K562 (cell line): ENCODE results near the gene OR56A3.

Experiments
- BRCA1 ChIP-seq, 2 experiments: fragments of 450-650 bp in 1 of 2; sonication (generic) in 1 of 2; formaldehyde crosslinking in 1 of 2; IDR thresholded peaks; 2 replicates each; pipeline versions ENCODE4 v1.5.0 to v1.6.1; 2017 to 2020; ENCODE audit warnings: mild to moderate bottlenecking in 1 of 2, missing genetic modification reagents in 1 of 2
- POLR2A ChIP-seq: fragments of 450-650 bp; conservative IDR thresholded peaks from 2 replicates; pipeline ENCODE4 v1.6.1; 2016
- ZNF707 ChIP-seq: fragments of 250-450 bp; sonication (Bioruptor Pico); conservative IDR thresholded peaks from 2 replicates; pipeline ENCODE4 v1.8.0; 2022; ENCODE audit warnings: inconsistent platforms, mild to moderate bottlenecking, moderate library complexity
- TF ChIP-seq, protein P1 (sequence below), 2 experiments: fragments of 450-650 bp; formaldehyde crosslinking in 1 of 2; IDR thresholded peaks; 2 replicates each; pipeline versions ENCODE4 v1.4.0 to v1.6.1; 2014 to 2020; ENCODE audit warnings: mild to moderate bottlenecking in 2 of 2, borderline replicate concordance in 1 of 2, low read depth in 1 of 2

- no peak for TF ChIP-seq ZNF707 (CRISPR knock-in tag)
- no peak for TF ChIP-seq POLR2A
- TF ChIP-seq BRCA1 (IDR thresholded peaks at IDR 0.05): no peak
- no peak for TF ChIP-seq BRCA1 (CRISPR knock-in tag; IDR thresholded peaks at IDR 0.05)
- TF ChIP-seq, protein P1, sequence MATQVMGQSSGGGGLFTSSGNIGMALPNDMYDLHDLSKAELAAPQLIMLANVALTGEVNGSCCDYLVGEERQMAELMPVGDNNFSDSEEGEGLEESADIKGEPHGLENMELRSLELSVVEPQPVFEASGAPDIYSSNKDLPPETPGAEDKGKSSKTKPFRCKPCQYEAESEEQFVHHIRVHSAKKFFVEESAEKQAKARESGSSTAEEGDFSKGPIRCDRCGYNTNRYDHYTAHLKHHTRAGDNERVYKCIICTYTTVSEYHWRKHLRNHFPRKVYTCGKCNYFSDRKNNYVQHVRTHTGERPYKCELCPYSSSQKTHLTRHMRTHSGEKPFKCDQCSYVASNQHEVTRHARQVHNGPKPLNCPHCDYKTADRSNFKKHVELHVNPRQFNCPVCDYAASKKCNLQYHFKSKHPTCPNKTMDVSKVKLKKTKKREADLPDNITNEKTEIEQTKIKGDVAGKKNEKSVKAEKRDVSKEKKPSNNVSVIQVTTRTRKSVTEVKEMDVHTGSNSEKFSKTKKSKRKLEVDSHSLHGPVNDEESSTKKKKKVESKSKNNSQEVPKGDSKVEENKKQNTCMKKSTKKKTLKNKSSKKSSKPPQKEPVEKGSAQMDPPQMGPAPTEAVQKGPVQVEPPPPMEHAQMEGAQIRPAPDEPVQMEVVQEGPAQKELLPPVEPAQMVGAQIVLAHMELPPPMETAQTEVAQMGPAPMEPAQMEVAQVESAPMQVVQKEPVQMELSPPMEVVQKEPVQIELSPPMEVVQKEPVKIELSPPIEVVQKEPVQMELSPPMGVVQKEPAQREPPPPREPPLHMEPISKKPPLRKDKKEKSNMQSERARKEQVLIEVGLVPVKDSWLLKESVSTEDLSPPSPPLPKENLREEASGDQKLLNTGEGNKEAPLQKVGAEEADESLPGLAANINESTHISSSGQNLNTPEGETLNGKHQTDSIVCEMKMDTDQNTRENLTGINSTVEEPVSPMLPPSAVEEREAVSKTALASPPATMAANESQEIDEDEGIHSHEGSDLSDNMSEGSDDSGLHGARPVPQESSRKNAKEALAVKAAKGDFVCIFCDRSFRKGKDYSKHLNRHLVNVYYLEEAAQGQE (IDR thresholded peaks at IDR 0.05; ENCODE audit: borderline replicate concordance): no peak
- TF ChIP-seq, protein P1 (CRISPR knock-in tag; IDR thresholded peaks at IDR 0.05; ENCODE audit: low read depth): no peak
These were observed 12.3 kb upstream of the OR56A3 start for GRCh38 chr11:5929571-5930368.
